GM21526 (cell line): ENCODE results near the gene FAM227B.

ENCODE experiments used
- ATAC-seq: cut with Tn5 transposase; IDR thresholded peaks from one replicate; pipeline ENCODE4 v1.9.1; 2021; ENCODE audit warnings: moderate library complexity; ENCODE audit not compliant: unreplicated experiment, low FRiP score

Gene FAM227B

GRCh38 chr15:49309889-49310288 is 310.7 kb downstream of the FAM227B start:
- ATAC-seq: no peak

- ATAC-seq: no peak
Measured at GRCh38 chr15:49308686-49309085, 311.9 kb downstream of the FAM227B start.

GRCh38 chr15:49306551-49306950 is 314.1 kb downstream of the FAM227B start:
- no peak for ATAC-seq

- no peak for ATAC-seq
Measured at GRCh38 chr15:49303003-49303402, 317.6 kb downstream of the FAM227B start.

- ATAC-seq: no peak
Measured at GRCh38 chr15:49301562-49301961, 319.1 kb downstream of the FAM227B start.

- ATAC-seq: no peak
Measured at GRCh38 chr15:49300856-49301255, 319.8 kb downstream of the FAM227B start.

- ATAC-seq: no peak
Measured at GRCh38 chr15:49297584-49297983, 323.0 kb downstream of the FAM227B start.

GRCh38 chr15:49296258-49296657 is 324.4 kb downstream of the FAM227B start:
- no peak for ATAC-seq

GRCh38 chr15:49293941-49294340 is 326.7 kb downstream of the FAM227B start:
- ATAC-seq: no peak

- no peak for ATAC-seq
Measured at GRCh38 chr15:49290191-49290590, 330.4 kb downstream of the FAM227B start.

GRCh38 chr15:49288391-49288790 is 332.2 kb downstream of the FAM227B start:
- no peak for ATAC-seq

GRCh38 chr15:49287481-49287880 is 333.1 kb downstream of the FAM227B start:
- ATAC-seq: no peak

GRCh38 chr15:49286649-49287404 is 333.8 kb downstream of the FAM227B start:
- ATAC-seq: no peak

- no peak for ATAC-seq
Measured at GRCh38 chr15:49282366-49282765, 338.3 kb downstream of the FAM227B start.

GRCh38 chr15:49279521-49280456 is 340.8 kb downstream of the FAM227B start:
- no peak for ATAC-seq

- ATAC-seq: no peak
Measured at GRCh38 chr15:49278751-49279150, 341.9 kb downstream of the FAM227B start.
